ENCODE measurements around the gene OCSTAMP.

GRCh38 chr20:46595933-46596332 lies 45.5 kb upstream of the OCSTAMP start:
- TF ChIP-seq HDGF (IDR thresholded peaks at IDR 0.05; ENCODE audit: borderline replicate concordance) (no peak), BHLHE40 (IDR thresholded peaks at IDR 0.05; ENCODE audit: borderline replicate concordance) (no peak), L3MBTL2 (conservative IDR thresholded peaks at IDR 0.05) (no peak)
- TF ChIP-seq, protein P1, sequence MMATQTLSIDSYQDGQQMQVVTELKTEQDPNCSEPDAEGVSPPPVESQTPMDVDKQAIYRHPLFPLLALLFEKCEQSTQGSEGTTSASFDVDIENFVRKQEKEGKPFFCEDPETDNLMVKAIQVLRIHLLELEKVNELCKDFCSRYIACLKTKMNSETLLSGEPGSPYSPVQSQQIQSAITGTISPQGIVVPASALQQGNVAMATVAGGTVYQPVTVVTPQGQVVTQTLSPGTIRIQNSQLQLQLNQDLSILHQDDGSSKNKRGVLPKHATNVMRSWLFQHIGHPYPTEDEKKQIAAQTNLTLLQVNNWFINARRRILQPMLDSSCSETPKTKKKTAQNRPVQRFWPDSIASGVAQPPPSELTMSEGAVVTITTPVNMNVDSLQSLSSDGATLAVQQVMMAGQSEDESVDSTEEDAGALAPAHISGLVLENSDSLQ (IDR thresholded peaks at IDR 0.05): no peak
